Cardiac muscle cell (in vitro differentiated cells and primary cell): Measurements from ENCODE around the gene TMEM183A. TPM values are rescaled to one million over a fixed set of nuclear protein-coding genes. Genes with fewer than 3 reads are reported as not detected.

Source experiments
- DNase-seq, 2 donors: peaks; one replicate each; pipeline versions ENCODE4 v3.0.0 to v3.0.0-alpha.2; 2010 to 2017; ENCODE audit warnings: low read depth in 1 of 2, low spot score in 1 of 2
- H3K27ac ChIP-seq: fragments of 200-600 bp; sonication (generic); 2 replicates; pipeline ENCODE4 v1.5.1; 2016
- H3K27me3 ChIP-seq: fragments of 200-600 bp; sonication (generic); 2 replicates; pipeline ENCODE4 v1.6.0; 2016; ENCODE audit warnings: control low read depth
- H3K36me3 ChIP-seq: fragments of 200-600 bp; sonication (generic); 2 replicates; pipeline ENCODE4 v1.5.1; 2016; ENCODE audit warnings: control low read depth
- H3K4me1 ChIP-seq: fragments of 200-600 bp; sonication (generic); 2 replicates; pipeline ENCODE4 v1.8.1; 2017; ENCODE audit warnings: low read depth, mild to moderate bottlenecking, mixed run types
- H3K4me3 ChIP-seq: fragments of 200-600 bp; sonication (generic); 2 replicates; pipeline ENCODE4 v1.5.1; 2016; ENCODE audit warnings: mild to moderate bottlenecking
- H3K9me3 ChIP-seq: fragments of 200-600 bp; sonication (generic); 2 replicates; pipeline ENCODE4 v1.5.1; 2017; ENCODE audit warnings: low read depth, mild to moderate bottlenecking, control low read depth
- CTCF ChIP-seq: IDR thresholded peaks from 2 replicates; pipeline ENCODE4 v1.5.1; 2012; ENCODE audit warnings: low read depth, mild to moderate bottlenecking, low read length
- polyA plus RNA-seq: library from polyadenylated mRNA; unstranded; fragments of >200 nt; fragmentation: Nextera tagmentation; extraction: Ambion mirVana; gene quantifications from 2 replicates; pipeline ENCODE4 v1.2.1, GENCODE V29; 2016
- total RNA-seq: library from RNA; depleted of rRNA; stranded (reverse); fragments of >200 nt; gene quantifications from 2 replicates; pipeline ENCODE4 v1.2.3, GENCODE V29; 2016

Gene TMEM183A
- total and polyA plus RNA-seq, 2 experiments from 2014 or later: 67.1 to 99.7 TPM

GRCh38 chr1:203025686-203026030 is 18.5 kb downstream of the TMEM183A start:
- DNase-seq: no peak
- peaks cover 26% of the 10 kb centered on the region for H3K4me1 ChIP-seq
- H3K27ac ChIP-seq: peak overlapping the region; percentile 52
- H3K27me3 ChIP-seq: no peaks in the 10 kb centered on the region
- no peak for TF ChIP-seq CTCF
- H3K36me3 ChIP-seq: peaks cover 23% of the 10 kb centered on the region
- H3K9me3 ChIP-seq: no peaks in the 10 kb centered on the region
- no peak overlapping the region for H3K4me3 ChIP-seq

- H3K4me3 ChIP-seq: peak within 1 kb of the TSS; percentile 61
- no peaks in the 10 kb centered on the region for H3K9me3 ChIP-seq
- H3K36me3 ChIP-seq: peaks cover 21% of the 10 kb centered on the region
- peak; percentile 93 to 95 for DNase-seq
- peaks cover 26% of the 10 kb centered on the region for H3K4me1 ChIP-seq
- no peaks in the 10 kb centered on the region for H3K27me3 ChIP-seq
- peak within 1 kb of the TSS; percentile 52 for H3K27ac ChIP-seq
- no peak for TF ChIP-seq CTCF
Observed at GRCh38 chr1:203026031-203026665, 19.0 kb downstream of the TMEM183A start, which contains the start of gene PPFIA4. TSS of gene PPFIA4 (plus strand) at chr1:203026491. CDS start at chr1:203039009, 12,518 bp downstream.

GRCh38 chr1:203026666-203027663 is 19.8 kb downstream of the TMEM183A start:
- DNase-seq: no peak
- H3K27ac ChIP-seq: no peak overlapping the region
- peaks cover 30% of the 10 kb centered on the region for H3K4me1 ChIP-seq
- H3K9me3 ChIP-seq: no peaks in the 10 kb centered on the region
- H3K36me3 ChIP-seq: peaks cover 12% of the 10 kb centered on the region
- peak overlapping the region; percentile 61 for H3K4me3 ChIP-seq
- TF ChIP-seq CTCF: no peak
- H3K27me3 ChIP-seq: no peaks in the 10 kb centered on the region

- H3K27ac ChIP-seq: peak overlapping the region; percentile 61
- peak overlapping the region; percentile 61 for H3K4me3 ChIP-seq
- no peaks in the 10 kb centered on the region for H3K27me3 ChIP-seq
- H3K4me1 ChIP-seq: peaks cover 30% of the 10 kb centered on the region
- peaks cover 9% of the 10 kb centered on the region for H3K36me3 ChIP-seq
- no peak for TF ChIP-seq CTCF
- peak; percentile 38 to 41 for DNase-seq
- H3K9me3 ChIP-seq: no peaks in the 10 kb centered on the region
Observed at GRCh38 chr1:203028067-203028783, 21.1 kb downstream of the TMEM183A start.
